ENCODE measurements around the gene PNMT. TPM values are rescaled to one million over a fixed set of nuclear protein-coding genes. Genes with fewer than 3 reads are reported as not detected.
"Not testable (repeated sequence)": the region's sequence is repeated elsewhere in the genome, so short reads cannot be mapped to it uniquely, and the experiment has no call there.

PNMT gene
- polyA plus RNA-seq, 4 donors, result 1.4 to 7.8 (median 4.9) TPM

DNA sequence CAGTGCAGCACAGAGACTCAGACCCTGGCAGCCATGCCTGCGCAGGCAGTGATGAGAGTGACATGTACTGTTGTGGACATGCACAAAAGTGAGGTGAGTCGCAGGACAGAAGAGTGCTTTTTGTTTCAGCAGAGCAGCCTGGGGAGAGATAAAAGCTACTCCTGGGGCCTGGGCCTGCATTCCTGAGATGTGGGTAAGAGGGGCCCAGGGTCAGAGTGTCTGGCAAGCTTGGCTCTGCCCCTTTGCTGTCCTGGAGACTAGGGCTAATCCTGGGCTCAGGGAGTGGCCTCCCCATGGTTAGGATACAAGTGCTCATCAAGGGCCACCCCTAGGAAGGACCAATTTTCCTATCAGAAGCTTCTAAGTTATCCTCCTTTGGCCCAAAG lies 26.8 kb downstream of the PNMT start:
- peak overlapping the region; percentile 27 to 87 (median 61) for H3K27ac ChIP-seq (ENCODE audit: low read depth in 1 of 3, low read length in 2 of 3)
- H3K4me3 ChIP-seq (ENCODE audit: low read depth in 1 of 3, low read length in 3 of 3), result no peak overlapping the region
- WGBS, 3 donors, result 83 to 89% (median 86%) methylated on average over 2 of the region's 2 CpGs
- no peaks in the 10 kb centered on the region for H3K9me3 ChIP-seq (ENCODE audit: control insufficient read depth in 2 of 2, insufficient read depth in 1 of 2, low read depth in 1 of 2, low read length in 1 of 2)
- H3K36me3 ChIP-seq (ENCODE audit: control insufficient read depth in 3 of 3, insufficient read depth in 2 of 3, low read depth in 1 of 3, low read length in 3 of 3), result peaks cover 0 to 2% (median 0%) of the 10 kb centered on the region in 3 donors
- no peaks in the 10 kb centered on the region for H3K27me3 ChIP-seq (ENCODE audit: control insufficient read depth in 3 of 3, insufficient read depth in 3 of 3, low read length in 3 of 3)
- FAIRE-seq (no peak), DNase-seq (no peak)
- peaks cover 3 to 41% (median 6%) of the 10 kb centered on the region in 3 donors for H3K4me1 ChIP-seq (ENCODE audit: control insufficient read depth in 3 of 3, insufficient read depth in 2 of 3, low read depth in 1 of 3, low read length in 2 of 3)

DNA sequence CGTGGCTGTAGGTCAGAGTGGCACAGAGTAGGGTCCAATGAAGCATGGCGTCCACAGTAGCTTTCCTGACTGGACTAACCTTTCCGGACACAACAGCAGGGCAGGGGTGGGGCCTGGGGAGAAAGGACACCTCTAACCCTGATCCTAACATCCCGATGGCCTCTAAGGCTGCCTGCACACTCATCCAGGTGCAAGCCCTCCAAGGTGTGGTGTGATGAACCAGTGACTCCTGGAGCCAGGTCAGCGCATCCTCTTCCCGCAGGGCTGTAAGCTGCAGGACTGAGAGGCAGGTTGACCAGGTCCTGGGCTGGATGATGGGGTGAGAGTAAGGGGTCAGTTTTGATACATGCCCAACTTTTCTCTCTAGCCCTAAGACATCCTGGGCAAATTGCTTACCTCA lies 28.5 kb downstream of the PNMT start:
- Histone ChIP-seq H3K27me3 (ENCODE audit: control insufficient read depth in 3 of 3, insufficient read depth in 3 of 3, low read length in 3 of 3) (no peaks in the 10 kb centered on the region), H3K9me3 (ENCODE audit: control insufficient read depth in 2 of 2, insufficient read depth in 1 of 2, low read depth in 1 of 2, low read length in 1 of 2) (no peaks in the 10 kb centered on the region), H3K4me1 (ENCODE audit: control insufficient read depth in 3 of 3, insufficient read depth in 2 of 3, low read depth in 1 of 3, low read length in 2 of 3) (peaks cover 3 to 42% (median 6%) of the 10 kb centered on the region in 3 donors), H3K4me3 (ENCODE audit: low read depth in 1 of 3, low read length in 3 of 3) (no peak overlapping the region), H3K27ac (ENCODE audit: low read depth in 1 of 3, low read length in 2 of 3) (no peak overlapping the region), H3K36me3 (ENCODE audit: control insufficient read depth in 3 of 3, insufficient read depth in 2 of 3, low read depth in 1 of 3, low read length in 3 of 3) (peaks cover 0 to 3% (median 0%) of the 10 kb centered on the region in 3 donors)
- 78 to 83% (median 82%) methylated on average over 6 of the region's 6 CpGs for WGBS, 3 donors
- FAIRE-seq (no peak), DNase-seq (no peak)

DNA sequence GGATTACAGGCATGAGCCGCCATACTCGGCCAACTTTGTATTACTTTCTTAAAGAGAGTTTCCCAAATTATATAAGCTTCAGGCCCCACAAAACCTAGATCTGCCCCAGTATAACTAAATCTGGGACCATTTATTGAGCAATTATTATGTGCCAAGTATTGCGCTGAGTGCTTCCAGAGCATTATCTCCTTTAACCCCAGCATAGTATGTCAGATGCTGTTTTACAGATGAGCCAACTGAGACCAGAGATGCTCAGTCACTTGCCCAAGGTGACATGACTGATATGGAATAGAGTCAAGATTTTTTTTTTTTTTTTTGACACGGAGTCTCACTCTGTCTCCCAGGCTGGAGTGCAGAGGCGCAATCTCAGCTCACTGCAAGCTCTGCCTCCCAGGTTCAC lies 29.7 kb downstream of the PNMT start:
- H3K9me3 ChIP-seq (ENCODE audit: control insufficient read depth in 2 of 2, insufficient read depth in 1 of 2, low read depth in 1 of 2, low read length in 1 of 2), result no peaks in the 10 kb centered on the region
- no peaks in the 10 kb centered on the region for H3K27me3 ChIP-seq (ENCODE audit: control insufficient read depth in 3 of 3, insufficient read depth in 3 of 3, low read length in 3 of 3)
- 87 to 97% (median 95%) methylated on average over 5 of the region's 5 CpGs for WGBS, 3 donors
- no peak overlapping the region for H3K4me3 ChIP-seq (ENCODE audit: low read depth in 1 of 3, low read length in 3 of 3)
- DNase-seq (no peak), FAIRE-seq (no peak)
- H3K27ac ChIP-seq (ENCODE audit: low read depth in 1 of 3, low read length in 2 of 3), result no peak overlapping the region
- H3K36me3 ChIP-seq (ENCODE audit: control insufficient read depth in 3 of 3, insufficient read depth in 2 of 3, low read depth in 1 of 3, low read length in 3 of 3), result peaks cover 0 to 12% (median 0%) of the 10 kb centered on the region in 3 donors
- peaks cover 6 to 54% (median 8%) of the 10 kb centered on the region in 3 donors for H3K4me1 ChIP-seq (ENCODE audit: control insufficient read depth in 3 of 3, insufficient read depth in 2 of 3, low read depth in 1 of 3, low read length in 2 of 3)

DNA sequence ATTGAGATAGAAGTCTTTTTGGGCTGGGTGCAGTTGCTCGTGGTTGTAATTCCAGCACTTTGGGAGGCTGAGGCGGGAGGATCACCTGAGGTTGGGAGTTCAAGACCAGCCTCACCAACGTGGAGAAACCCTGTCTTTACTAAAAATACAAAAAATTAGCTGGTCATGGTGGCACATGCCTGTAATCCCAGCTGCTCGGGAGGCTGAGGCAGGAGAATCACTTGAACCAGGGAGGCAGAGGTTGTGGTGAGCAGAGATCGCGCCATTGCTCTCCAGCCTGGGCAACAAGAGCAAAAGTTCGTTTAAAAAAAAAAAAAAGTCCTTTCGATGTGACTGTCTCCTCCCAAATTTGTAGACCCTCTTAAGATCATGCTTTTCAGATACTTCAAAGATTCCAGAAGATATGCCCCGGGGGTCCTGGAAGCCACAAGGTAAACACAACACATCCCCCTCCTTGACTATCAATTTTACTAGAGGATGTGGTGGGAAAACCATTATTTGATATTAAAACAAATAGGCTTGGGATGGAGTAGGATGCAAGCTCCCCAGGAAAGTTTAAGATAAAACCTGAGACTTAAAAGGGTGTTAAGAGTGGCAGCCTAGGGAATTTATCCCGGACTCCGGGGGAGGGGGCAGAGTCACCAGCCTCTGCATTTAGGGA lies 31.0 kb downstream of the PNMT start:
- not testable (repeated sequence) for FAIRE-seq; DNase-seq; H3K9me3 ChIP-seq (ENCODE audit: control insufficient read depth in 2 of 2, insufficient read depth in 1 of 2, low read depth in 1 of 2, low read length in 1 of 2); H3K27me3 ChIP-seq (ENCODE audit: control insufficient read depth in 3 of 3, insufficient read depth in 3 of 3, low read length in 3 of 3)
- Histone ChIP-seq H3K4me3 (ENCODE audit: low read depth in 1 of 3, low read length in 3 of 3) (peak overlapping the region; percentile 69 to 90 (median 87)), H3K4me1 (ENCODE audit: control insufficient read depth in 3 of 3, insufficient read depth in 2 of 3, low read depth in 1 of 3, low read length in 2 of 3) (peaks cover 6 to 57% (median 11%) of the 10 kb centered on the region in 3 donors), H3K36me3 (ENCODE audit: control insufficient read depth in 3 of 3, insufficient read depth in 2 of 3, low read depth in 1 of 3, low read length in 3 of 3) (peaks cover 0 to 24% (median 0%) of the 10 kb centered on the region in 3 donors), H3K27ac (ENCODE audit: low read depth in 1 of 3, low read length in 2 of 3) (peak overlapping the region; percentile 91 to 99 (median 97))
- whole genome bisulfite sequencing, 3 donors, result 39 to 48% (median 45%) methylated on average over 11 of the region's 11 CpGs

GRCh38 chr17:39699818-39700147 lies 31.5 kb downstream of the PNMT start, which contains the start of gene ERBB2:
ERBB2 (plus strand) TSS chr17:39700064; CDS start chr17:39700239, 175 bp downstream.
- Histone ChIP-seq H3K4me1 (ENCODE audit: control insufficient read depth in 3 of 3, insufficient read depth in 2 of 3, low read depth in 1 of 3, low read length in 2 of 3) (peaks cover 6 to 54% (median 12%) of the 10 kb centered on the region in 3 donors), H3K36me3 (ENCODE audit: control insufficient read depth in 3 of 3, insufficient read depth in 2 of 3, low read depth in 1 of 3, low read length in 3 of 3) (peaks cover 0 to 29% (median 0%) of the 10 kb centered on the region in 3 donors), H3K4me3 (ENCODE audit: low read depth in 1 of 3, low read length in 3 of 3) (peak within 1 kb of the TSS; percentile 69 to 90 (median 87)), H3K27ac (ENCODE audit: low read depth in 1 of 3, low read length in 2 of 3) (peak within 1 kb of the TSS; percentile 91 to 99 (median 97)), H3K27me3 (ENCODE audit: control insufficient read depth in 3 of 3, insufficient read depth in 3 of 3, low read length in 3 of 3) (no peaks in the 10 kb centered on the region), H3K9me3 (ENCODE audit: control insufficient read depth in 2 of 2, insufficient read depth in 1 of 2, low read depth in 1 of 2, low read length in 1 of 2) (no peaks in the 10 kb centered on the region)
- 3 to 8% (median 7%) methylated on average over 12 to 20 of the region's 20 CpGs for WGBS, 3 donors
- no peak for FAIRE-seq
- DNase-seq, result peak; percentile 91 to 93

GRCh38 chr17:39700148-39700987 lies 32.1 kb downstream of the PNMT start:
- 2 to 4% (median 3%) methylated on average over 48 to 57 of the region's 57 CpGs for WGBS, 3 donors
- Histone ChIP-seq H3K27me3 (ENCODE audit: control insufficient read depth in 3 of 3, insufficient read depth in 3 of 3, low read length in 3 of 3) (no peaks in the 10 kb centered on the region), H3K36me3 (ENCODE audit: control insufficient read depth in 3 of 3, insufficient read depth in 2 of 3, low read depth in 1 of 3, low read length in 3 of 3) (peaks cover 0 to 35% (median 0%) of the 10 kb centered on the region in 3 donors), H3K4me3 (ENCODE audit: low read depth in 1 of 3, low read length in 3 of 3) (peak overlapping the region; percentile 69 to 90 (median 87)), H3K27ac (ENCODE audit: low read depth in 1 of 3, low read length in 2 of 3) (peak overlapping the region; percentile 91 to 99 (median 97)), H3K9me3 (ENCODE audit: control insufficient read depth in 2 of 2, insufficient read depth in 1 of 2, low read depth in 1 of 2, low read length in 1 of 2) (no peaks in the 10 kb centered on the region), H3K4me1 (ENCODE audit: control insufficient read depth in 3 of 3, insufficient read depth in 2 of 3, low read depth in 1 of 3, low read length in 2 of 3) (peaks cover 8 to 54% (median 17%) of the 10 kb centered on the region in 3 donors)
- DNase-seq (peak in 1 of 2 donors; percentile 68), FAIRE-seq (no peak)

- FAIRE-seq (no peak), DNase-seq (peak; percentile 91 to 95)
- Histone ChIP-seq H3K27ac (ENCODE audit: low read depth in 1 of 3, low read length in 2 of 3) (peak overlapping the region; percentile 91 to 99 (median 97)), H3K9me3 (ENCODE audit: control insufficient read depth in 2 of 2, insufficient read depth in 1 of 2, low read depth in 1 of 2, low read length in 1 of 2) (no peaks in the 10 kb centered on the region), H3K4me1 (ENCODE audit: control insufficient read depth in 3 of 3, insufficient read depth in 2 of 3, low read depth in 1 of 3, low read length in 2 of 3) (peaks cover 9 to 56% (median 11%) of the 10 kb centered on the region in 3 donors), H3K27me3 (ENCODE audit: control insufficient read depth in 3 of 3, insufficient read depth in 3 of 3, low read length in 3 of 3) (no peaks in the 10 kb centered on the region), H3K36me3 (ENCODE audit: control insufficient read depth in 3 of 3, insufficient read depth in 2 of 3, low read depth in 1 of 3, low read length in 3 of 3) (peaks cover 0 to 41% (median 0%) of the 10 kb centered on the region in 3 donors), H3K4me3 (ENCODE audit: low read depth in 1 of 3, low read length in 3 of 3) (peak overlapping the region; percentile 69 to 90 (median 87))
- WGBS, 3 donors, result 8 to 28% (median 14%) methylated on average over 10 of the region's 10 CpGs
These were observed 32.9 kb downstream of the PNMT start for GRCh38 chr17:39701012-39701783.

All from small intestine (tissue), 7 donors.